Heart left ventricle (tissue), 13 donors: Measurements from ENCODE around the gene KICS2.

ENCODE experiments used
- CTCF ChIP-seq, 12 donors: fragments of 200-600 bp; sonication (generic) in 4 of 12; IDR thresholded peaks; one replicate each; pipeline versions ENCODE4 v1.5.0 to v1.8.0; 2018 to 2022; ENCODE audit warnings: antibody characterized with exemption in 12 of 12, mild to moderate bottlenecking in 5 of 12
- POLR2A ChIP-seq, 2 donors: fragments of 450-650 bp; IDR thresholded peaks; one replicate each; pipeline ENCODE4 v1.6.1; 2017; ENCODE audit warnings: antibody characterized with exemption in 2 of 2, mild to moderate bottlenecking in 2 of 2, moderate library complexity in 2 of 2
- donor health status: ischemic (EF 13 %, LVEDD 7.1; RV severe dilation, severe dysfunction).
- donor health status: DM: no; HTN: yes; CAD: no.
- donor health status: DM: no; HTN: no; CAD: no.
- donor health status: ischemic (EF 25% LVEDD 6.9; RV normal size, moderate dysfunction).
- donor health status: ischemic (EF 25% LVEDD 5.7; RV mildly dilated, moderate dysfunction).
- donor health status: ischemic (EF 35%, LVEDD 5.7; RV mildly dilated, moderate dysfunction).
- donor health status: nonischemic (EF 11% LVEDD 7.7; RV severe dilation, severe dysfunction).
- donor health status: DM: yes; HTN: yes; CAD: no.
- donor health status: PGD.
- donor health status: ischemic (EF 29% LVEDD 5.4; RV normal size, mild dysfunction).
- donor health status: nonischemic (EF 23%, LVEDD 6.1; RV moderate dilation, normal function).

GRCh38 chr12:64232196-64232595 lies 10.1 kb upstream of the KICS2 start:
- TF ChIP-seq CTCF (IDR thresholded peaks at IDR 0.05) (no peak), POLR2A (IDR thresholded peaks at IDR 0.05) (no peak)
